HFFc6 (cell line): Measurements from ENCODE around the gene SAMD10. TPM values are rescaled to one million over a fixed set of nuclear protein-coding genes. Genes with fewer than 3 reads are reported as not detected.
A peak's percentile ranks its signal among the peaks of the same experiment; 100 is the strongest.

ENCODE experiments used
- DNase-seq: peaks from one replicate; pipeline ENCODE4 v3.0.0-alpha.2; 2018
- H3K27ac Mint-ChIP-seq: 2 replicates; pipeline ENCODE4 v1.8.0; 2020; ENCODE audit warnings: mild to moderate bottlenecking, mixed read lengths
- H3K27me3 Mint-ChIP-seq: 2 replicates; pipeline ENCODE4 v1.8.0; 2021; ENCODE audit warnings: mild to moderate bottlenecking, moderate library complexity, mixed read lengths; ENCODE audit not compliant: insufficient read depth
- H3K36me3 Mint-ChIP-seq: 2 replicates; pipeline ENCODE4 v1.8.0; 2021; ENCODE audit warnings: low read depth, mixed read lengths
- H3K4me1 Mint-ChIP-seq: 2 replicates; pipeline ENCODE4 v1.8.0; 2020; ENCODE audit warnings: low read depth, mixed read lengths
- H3K4me3 Mint-ChIP-seq: 2 replicates; pipeline ENCODE4 v1.8.0; 2020; ENCODE audit warnings: mild to moderate bottlenecking, moderate library complexity, mixed read lengths
- H3K9me3 Mint-ChIP-seq: 2 replicates; pipeline ENCODE4 v1.8.0; 2020; ENCODE audit warnings: mild to moderate bottlenecking, mixed read lengths
- total RNA-seq, 6 experiments: library from RNA; stranded (reverse); fragmentation: NEBNext Ultra II Directional; extraction: Animal tissue kit (Norgen Biotek cat#: 25700); gene quantifications; 2 replicates in 1 of 6; 3 replicates in 5 of 6; pipeline ENCODE4 v1.2.3, GENCODE V29; 2021
- TF ChIP-seq, protein P1 (sequence below): fragments of 200-600 bp; sonication (generic); IDR thresholded peaks from 2 replicates; pipeline ENCODE4 v1.5.0; 2021; ENCODE audit warnings: antibody characterized with exemption, mild to moderate bottlenecking

SAMD10 gene
- total RNA-seq, 6 experiments from 2014 or later, result 1.3 to 3.0 (median 2.1) TPM

DNA sequence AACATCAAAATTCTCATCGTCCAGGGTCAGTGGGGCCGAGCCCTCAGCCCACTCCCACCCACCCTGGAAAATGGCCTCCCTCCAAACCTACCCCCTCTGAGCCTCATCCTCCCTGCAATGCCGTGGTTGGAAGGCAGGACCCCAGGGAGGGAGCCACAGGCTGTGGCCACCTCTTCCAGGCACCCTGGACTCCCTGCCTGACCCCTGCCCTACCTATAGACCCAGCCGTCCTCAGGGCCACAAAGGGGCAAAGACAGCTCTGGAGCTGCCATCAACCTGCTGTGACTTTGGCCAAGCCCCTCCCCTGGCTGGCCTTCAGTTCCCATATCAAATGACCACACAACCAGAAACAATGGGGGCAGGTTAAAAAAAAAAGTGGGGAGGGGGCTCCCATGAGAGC is 21.0 kb downstream of the SAMD10 start:
- no peak overlapping the region for H3K4me3 Mint-ChIP-seq
- no peak for DNase-seq
- H3K27ac Mint-ChIP-seq, result no peak overlapping the region
- peaks cover 21% of the 10 kb centered on the region for H3K4me1 Mint-ChIP-seq
- peaks cover 11% of the 10 kb centered on the region for H3K27me3 Mint-ChIP-seq
- peaks cover 6% of the 10 kb centered on the region; the same call in 1 of the 2 replicates for H3K36me3 Mint-ChIP-seq
- TF ChIP-seq, protein P1, sequence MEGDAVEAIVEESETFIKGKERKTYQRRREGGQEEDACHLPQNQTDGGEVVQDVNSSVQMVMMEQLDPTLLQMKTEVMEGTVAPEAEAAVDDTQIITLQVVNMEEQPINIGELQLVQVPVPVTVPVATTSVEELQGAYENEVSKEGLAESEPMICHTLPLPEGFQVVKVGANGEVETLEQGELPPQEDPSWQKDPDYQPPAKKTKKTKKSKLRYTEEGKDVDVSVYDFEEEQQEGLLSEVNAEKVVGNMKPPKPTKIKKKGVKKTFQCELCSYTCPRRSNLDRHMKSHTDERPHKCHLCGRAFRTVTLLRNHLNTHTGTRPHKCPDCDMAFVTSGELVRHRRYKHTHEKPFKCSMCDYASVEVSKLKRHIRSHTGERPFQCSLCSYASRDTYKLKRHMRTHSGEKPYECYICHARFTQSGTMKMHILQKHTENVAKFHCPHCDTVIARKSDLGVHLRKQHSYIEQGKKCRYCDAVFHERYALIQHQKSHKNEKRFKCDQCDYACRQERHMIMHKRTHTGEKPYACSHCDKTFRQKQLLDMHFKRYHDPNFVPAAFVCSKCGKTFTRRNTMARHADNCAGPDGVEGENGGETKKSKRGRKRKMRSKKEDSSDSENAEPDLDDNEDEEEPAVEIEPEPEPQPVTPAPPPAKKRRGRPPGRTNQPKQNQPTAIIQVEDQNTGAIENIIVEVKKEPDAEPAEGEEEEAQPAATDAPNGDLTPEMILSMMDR, result no peak
- no peaks in the 10 kb centered on the region for H3K9me3 Mint-ChIP-seq

DNA sequence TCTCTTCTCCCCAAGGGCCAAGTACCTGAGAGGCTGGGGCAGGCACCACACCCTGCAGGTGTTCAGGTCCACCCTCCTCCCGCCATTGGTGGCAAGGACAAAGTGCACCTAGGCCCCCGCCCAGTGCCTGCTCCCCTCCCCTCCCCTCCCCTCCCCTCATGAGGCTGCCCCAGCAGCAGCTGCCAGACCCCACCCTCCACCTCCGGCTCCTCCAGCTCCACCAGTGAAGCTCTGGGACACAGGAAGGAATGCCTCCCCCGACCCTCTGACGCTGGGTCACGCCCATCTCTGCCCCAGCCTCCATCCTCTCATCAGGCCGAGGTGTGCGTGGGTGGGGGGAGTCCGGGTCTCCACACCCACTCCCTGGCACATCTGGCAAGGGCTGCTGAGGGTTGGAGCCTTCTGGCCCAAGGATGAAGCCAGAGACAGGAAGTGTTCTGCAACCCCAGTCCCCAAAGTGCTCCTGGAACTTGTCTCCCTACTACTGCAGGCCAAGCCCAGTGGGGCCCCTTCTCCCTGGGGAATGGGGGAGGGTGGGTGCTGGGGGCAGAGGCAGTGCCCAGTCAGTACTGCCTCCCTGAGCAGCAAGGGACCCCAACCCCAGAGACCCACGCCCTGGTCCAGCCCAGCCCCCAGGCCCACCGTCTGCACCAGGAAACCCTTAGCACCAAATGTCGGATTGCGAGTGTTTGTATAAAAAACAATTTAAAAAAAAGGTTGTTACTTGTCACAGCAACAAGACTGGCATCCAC is 21.6 kb downstream of the SAMD10 start:
- no peak overlapping the region for H3K4me3 Mint-ChIP-seq
- TF ChIP-seq, protein P1, result no peak
- DNase-seq, result no peak
- peak overlapping the region; percentile 73 for H3K27ac Mint-ChIP-seq
- H3K4me1 Mint-ChIP-seq, result peaks cover 23% of the 10 kb centered on the region
- H3K9me3 Mint-ChIP-seq, result no peaks in the 10 kb centered on the region
- peaks cover 16% of the 10 kb centered on the region for H3K27me3 Mint-ChIP-seq
- H3K36me3 Mint-ChIP-seq, result peaks cover 6% of the 10 kb centered on the region; the same call in 1 of the 2 replicates

DNA sequence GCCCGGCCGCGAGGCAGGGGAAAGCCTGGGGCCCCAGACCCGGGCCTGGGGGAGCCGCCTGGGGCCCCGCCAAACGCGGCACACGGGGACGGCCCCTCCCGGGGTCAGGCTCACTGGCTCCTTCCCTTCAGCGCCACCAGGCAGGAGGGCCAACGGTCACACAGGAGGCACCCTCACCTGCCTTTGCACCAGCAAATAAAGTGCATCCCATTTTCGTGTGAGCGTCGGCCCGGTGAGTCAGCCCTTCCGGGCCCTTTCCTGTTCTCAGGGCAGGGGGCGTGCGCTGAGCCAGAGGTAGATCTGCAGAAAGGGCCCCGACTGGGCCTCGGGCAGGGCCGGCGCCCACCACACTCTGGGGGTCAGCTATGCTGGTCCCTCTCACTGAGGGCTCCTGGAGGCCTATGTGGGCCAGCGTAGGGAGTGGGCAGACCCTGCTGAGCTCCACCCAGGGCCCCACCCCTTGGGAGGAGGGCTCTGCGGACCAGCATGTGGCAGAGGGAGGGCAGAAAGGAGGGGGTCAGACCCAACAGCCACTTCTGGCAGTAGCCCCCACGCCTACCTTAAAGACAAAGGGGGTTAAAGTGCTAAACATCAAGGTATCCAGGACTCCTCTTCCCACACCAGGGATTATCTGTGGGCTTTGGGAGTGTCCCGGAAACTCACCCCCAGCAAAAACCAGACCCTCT is 22.3 kb downstream of the SAMD10 start:
- Mint-ChIP-seq H3K27ac (peak overlapping the region; percentile 73), H3K4me3 (peak overlapping the region; percentile 81), H3K9me3 (no peaks in the 10 kb centered on the region), H3K36me3 (peaks cover 6% of the 10 kb centered on the region; the same call in 1 of the 2 replicates), H3K4me1 (peaks cover 23% of the 10 kb centered on the region), H3K27me3 (peaks cover 16% of the 10 kb centered on the region)
- peak; percentile 37 for DNase-seq
- TF ChIP-seq, protein P1, result peak; percentile 50

DNA sequence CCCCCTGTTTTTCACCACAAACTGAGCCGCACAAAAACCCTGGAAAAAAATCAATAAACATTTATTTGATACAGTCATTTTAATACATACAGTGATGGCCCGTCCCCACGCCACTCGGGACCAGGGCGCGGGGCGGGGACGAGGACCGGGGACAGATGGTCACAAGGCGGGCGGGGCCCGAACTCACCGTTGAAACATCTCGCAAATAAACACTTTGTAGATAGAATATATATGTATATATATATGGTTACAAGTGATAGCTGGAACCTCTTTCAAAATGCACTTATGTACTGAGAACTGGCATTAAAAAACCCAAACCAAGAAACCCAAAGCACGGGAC is 22.8 kb downstream of the SAMD10 start:
- peaks cover 16% of the 10 kb centered on the region for H3K27me3 Mint-ChIP-seq
- H3K4me3 Mint-ChIP-seq, result peak overlapping the region; percentile 89

DNA sequence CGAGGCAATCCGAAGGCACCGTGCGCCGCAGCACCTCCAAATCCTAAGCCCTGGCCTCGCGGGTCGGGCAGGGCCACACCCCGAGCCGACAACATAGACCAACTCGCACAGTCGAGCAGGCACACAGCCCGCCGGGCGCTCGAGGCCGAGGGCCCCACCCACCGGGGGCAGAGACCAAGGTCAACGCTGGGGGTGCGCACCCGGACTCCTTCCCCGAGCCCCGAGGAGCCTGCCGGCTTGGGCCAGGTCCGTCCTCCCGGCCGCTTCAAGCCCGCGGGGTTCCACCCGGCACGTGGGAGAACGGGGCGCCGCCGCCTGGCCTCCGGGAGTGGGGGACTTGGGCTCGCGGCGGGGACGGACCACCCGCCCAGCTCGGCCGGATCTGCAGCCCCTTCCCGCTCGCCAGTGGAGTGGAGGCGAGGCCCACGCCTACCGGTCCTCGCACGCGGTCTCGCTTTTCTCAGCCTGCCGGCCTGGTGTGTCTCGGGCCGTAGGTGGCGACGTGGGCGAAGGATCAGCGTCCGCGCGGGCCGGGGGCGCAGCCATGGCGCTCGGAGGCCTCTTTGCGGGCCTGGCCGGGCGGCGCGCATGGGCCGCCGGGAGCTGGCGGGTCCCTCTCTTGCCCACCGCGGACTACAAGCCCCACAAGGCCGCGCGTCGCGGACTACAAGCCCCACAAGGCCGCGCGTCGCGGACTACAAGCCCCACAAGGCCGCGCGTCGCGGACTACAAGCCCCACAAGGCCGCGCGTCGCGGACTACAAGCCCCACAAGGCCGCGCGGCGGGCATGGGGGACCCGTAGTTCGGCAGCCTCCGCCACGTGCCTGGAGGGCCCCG is 23.4 kb downstream of the SAMD10 start, which contains the start of gene UCKL1:
TSS of gene UCKL1 (minus strand) at position 590 of the 837 bp plus-strand sequence. CDS start at position 546, 44 bp downstream.
- peak within 1 kb of the TSS; percentile 89 for H3K4me3 Mint-ChIP-seq
- H3K9me3 Mint-ChIP-seq, result no peaks in the 10 kb centered on the region
- peak; percentile 83 for DNase-seq
- H3K27ac Mint-ChIP-seq, result peak within 1 kb of the TSS; percentile 75
- TF ChIP-seq, protein P1, result peak; percentile 53
- peaks cover 23% of the 10 kb centered on the region for H3K4me1 Mint-ChIP-seq
- H3K27me3 Mint-ChIP-seq, result peaks cover 16% of the 10 kb centered on the region
- H3K36me3 Mint-ChIP-seq, result peaks cover 6% of the 10 kb centered on the region; the same call in 1 of the 2 replicates

More for the DNA sequence above, 22.8 kb downstream of the SAMD10 start:
- TF ChIP-seq, protein P1, result no peak
- no peak for DNase-seq
- H3K9me3 Mint-ChIP-seq, result no peaks in the 10 kb centered on the region
- peak overlapping the region; percentile 75 for H3K27ac Mint-ChIP-seq
- peaks cover 6% of the 10 kb centered on the region; the same call in 1 of the 2 replicates for H3K36me3 Mint-ChIP-seq
- H3K4me1 Mint-ChIP-seq, result peaks cover 23% of the 10 kb centered on the region
